ENCODE data around the gene JARID2.
"Not testable (repeated sequence)": the region's sequence is repeated elsewhere in the genome, so short reads cannot be mapped to it uniquely, and the experiment has no call there.

- not testable (repeated sequence) for TF ChIP-seq CTCF (conservative IDR thresholded peaks at IDR 0.05; ENCODE audit: low read length); EZH2phosphoT487 (IDR thresholded peaks at IDR 0.05; ENCODE audit: borderline replicate concordance, low read depth, low read length)
These were observed 43.6 kb downstream of the JARID2 start for GRCh38 chr6:15289456-15289855.
